Measurements from ENCODE around the gene PTCD2.

The PTCD2 gene

GRCh38 chr5:72319976-72320752 lies at the start of gene PTCD2, which contains the start of gene MRPS27:
TSS of gene PTCD2 (plus strand) at chr5:72320373. CDS start at chr5:72320383, 10 bp downstream.
TSS of gene MRPS27 (minus strand) at chr5:72320240. CDS start at chr5:72320221, 19 bp downstream.
- DNase-seq, result peak; percentile 50 to 98 (median 93)

GRCh38 chr5:72271702-72272101 lies 48.5 kb upstream of the PTCD2 start:
- DNase-seq, result no peak

GRCh38 chr5:72272398-72272797 lies 47.8 kb upstream of the PTCD2 start:
- DNase-seq, result no peak

DNA sequence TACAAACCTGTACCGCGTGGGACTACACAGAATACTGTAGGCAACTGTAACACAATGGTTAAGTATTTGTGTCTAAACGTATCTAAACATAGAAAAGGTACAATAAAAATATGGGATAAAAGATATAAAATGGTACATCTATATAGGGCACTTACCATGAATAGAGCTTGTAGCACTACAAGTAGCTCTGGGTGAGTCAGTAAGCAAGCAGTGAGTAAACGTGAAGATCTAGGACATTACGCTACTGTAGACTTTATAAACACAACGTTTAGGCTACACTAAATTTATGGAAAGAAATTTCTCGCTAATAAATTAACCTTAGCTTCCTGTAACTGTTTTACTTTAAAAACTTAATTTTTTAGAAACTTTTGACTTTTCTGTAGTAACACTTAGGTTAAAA lies 46.6 kb upstream of the PTCD2 start:
- no peak for DNase-seq

GRCh38 chr5:72276219-72276752 lies 43.9 kb upstream of the PTCD2 start:
- DNase-seq, result no peak

DNA sequence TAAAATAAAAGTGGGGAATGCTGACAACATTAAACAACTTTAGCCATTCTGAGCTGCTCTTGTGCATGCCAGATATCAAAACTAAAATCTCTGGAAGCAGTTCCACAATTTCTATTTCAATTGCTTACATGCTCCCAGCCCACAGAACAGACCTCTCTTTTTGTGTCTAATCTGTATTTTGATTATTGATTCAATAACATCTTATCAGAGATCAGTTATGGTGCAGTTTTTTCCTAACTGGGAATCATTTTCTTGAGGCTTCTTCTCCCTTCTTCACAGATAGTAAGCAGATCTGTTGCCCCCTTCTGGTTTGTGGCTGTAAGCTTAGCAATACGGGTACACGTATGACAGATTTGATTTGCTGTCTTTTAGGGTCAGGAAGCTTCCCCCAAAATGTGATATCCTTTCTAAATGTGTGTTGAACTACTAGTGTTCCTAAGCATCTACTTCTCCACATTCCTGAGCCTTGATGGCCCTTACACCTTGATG lies 39.5 kb upstream of the PTCD2 start:
- peak in 11 of 58 donors; percentile 3 to 38 (median 17) for DNase-seq

DNA sequence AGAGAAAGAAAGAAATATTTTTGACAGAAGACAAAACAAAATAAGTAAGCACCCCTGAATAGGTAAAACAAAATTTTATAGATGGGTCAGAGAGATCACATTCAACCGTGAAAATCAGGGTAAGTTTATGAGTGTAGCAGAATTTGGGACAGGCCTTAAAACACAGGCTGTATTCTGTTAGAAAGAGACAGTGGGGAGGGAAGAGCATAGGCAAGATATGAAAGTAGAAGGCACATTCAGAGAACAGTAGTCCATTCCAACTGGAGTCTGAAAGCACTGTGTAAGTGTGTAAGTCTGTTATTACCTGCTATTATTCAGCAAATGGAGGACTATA lies 38.8 kb upstream of the PTCD2 start:
- no peak for DNase-seq

DNA sequence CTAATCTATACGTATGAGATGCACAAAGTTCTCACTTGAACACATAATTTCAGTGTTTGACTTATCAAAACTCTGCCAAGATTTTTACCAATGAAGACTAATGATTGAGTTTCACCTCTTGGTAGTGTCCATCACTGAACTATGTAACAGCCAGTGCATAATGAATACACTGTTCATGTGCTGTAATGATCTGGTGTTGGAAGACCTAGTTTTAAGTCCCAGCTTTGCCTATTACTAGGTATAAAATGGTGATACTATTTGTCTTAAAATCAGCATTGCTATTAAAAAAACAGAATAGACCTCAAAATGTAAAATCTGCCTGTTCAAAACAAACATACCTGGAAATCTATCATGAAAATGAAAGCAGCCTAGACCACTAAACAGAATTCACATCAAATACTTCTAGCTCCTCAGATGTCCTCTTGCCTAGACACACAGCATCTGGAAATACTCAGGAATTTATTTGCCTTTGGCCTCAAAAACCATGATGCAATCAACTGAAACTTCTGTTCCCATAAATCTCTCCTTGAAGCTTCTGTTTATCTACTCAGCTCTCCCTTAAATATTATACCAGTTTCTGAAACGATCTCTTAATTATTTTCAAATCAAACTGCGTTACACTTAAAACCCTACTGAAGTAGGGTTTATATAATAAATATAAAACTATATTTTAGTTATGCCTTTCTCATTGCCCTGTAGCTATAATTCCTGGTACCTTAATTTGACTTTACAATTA lies 38.2 kb upstream of the PTCD2 start:
- DNase-seq, result no peak

- no peak for DNase-seq
Observed at GRCh38 chr5:72282878-72283277, 37.3 kb upstream of the PTCD2 start.

DNA sequence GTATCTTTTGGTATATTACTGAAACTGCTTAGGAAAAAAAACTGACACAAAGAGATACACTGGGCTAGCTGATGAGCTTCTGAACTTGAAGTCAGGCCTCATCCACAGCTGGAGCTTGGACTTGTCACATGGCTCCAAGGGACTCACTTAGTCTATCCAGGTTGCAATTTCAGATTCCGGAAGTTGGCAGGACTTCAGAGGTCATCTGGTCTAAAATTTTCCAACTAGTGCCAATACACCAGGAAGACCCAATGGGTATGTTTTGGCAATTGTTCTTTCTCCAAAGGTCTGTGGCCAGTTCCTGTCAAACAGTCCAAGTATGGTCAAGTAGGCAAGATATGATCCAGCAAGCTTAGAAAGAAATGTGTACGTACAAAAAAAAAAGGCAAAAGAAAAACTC lies 36.8 kb upstream of the PTCD2 start:
- no peak for DNase-seq

- no peak for DNase-seq
Observed at GRCh38 chr5:72284559-72285423, 35.4 kb upstream of the PTCD2 start.

GRCh38 chr5:72285424-72285821 lies 34.8 kb upstream of the PTCD2 start:
- no peak for DNase-seq

DNA sequence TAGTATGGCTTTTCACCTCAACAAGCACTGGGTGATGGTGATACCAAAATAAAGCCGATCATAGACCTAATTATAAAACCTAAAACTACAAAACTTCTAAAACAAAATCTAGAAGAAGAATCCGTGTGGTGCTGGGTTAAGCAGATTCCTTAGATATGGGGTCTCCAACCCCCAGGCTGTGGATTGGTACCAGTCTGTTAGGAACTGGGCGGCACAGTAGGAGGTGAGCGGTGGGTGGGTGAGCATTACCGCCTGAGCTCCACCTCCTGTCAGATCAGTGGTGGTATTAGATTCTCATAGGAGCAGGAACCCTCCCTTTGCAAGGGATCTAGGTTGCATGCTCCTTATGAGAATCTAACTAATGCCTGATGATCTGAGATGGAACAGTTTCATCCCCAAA lies 33.4 kb upstream of the PTCD2 start:
- no peak for DNase-seq

- DNase-seq, result peak in 20 of 58 donors; percentile 3 to 64 (median 21)
Observed at GRCh38 chr5:72288924-72289323, 31.2 kb upstream of the PTCD2 start.

DNA sequence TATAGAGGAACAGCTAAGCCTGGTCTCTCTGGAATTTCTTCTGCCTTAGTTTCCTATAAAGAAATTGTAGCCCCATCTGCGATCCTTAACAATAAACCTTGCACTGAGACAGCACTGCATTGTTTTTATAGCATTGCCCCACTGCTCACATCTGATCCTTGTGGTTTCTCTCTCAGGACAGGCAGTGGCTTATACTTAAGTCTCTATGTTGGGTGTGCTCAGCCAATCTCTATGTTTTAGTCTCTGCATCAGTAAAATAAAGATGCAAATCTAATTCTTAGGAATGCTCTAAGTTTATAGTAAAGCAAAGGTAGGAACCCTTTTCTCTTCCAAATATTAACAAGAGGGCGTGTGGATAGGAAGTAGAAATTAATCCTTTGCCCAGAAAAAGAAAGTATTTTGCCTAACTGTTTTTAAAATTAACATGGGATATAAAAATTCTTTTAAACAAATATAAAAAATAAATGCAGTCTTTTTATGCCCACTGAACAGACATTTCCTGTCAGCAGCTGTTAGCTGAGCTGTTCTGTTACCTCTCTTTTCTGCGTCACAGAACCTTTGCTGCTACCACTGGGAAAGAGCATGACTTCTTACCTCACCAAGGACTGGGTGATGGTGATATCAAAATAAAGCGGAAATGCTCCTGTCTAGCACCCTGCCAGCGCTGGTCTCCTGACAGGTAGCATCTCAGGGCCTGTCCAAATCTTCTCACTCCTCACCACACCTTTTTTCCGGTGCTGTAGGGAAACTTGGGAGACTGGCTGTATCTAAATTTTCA lies 29.6 kb upstream of the PTCD2 start:
- no peak for DNase-seq

DNA sequence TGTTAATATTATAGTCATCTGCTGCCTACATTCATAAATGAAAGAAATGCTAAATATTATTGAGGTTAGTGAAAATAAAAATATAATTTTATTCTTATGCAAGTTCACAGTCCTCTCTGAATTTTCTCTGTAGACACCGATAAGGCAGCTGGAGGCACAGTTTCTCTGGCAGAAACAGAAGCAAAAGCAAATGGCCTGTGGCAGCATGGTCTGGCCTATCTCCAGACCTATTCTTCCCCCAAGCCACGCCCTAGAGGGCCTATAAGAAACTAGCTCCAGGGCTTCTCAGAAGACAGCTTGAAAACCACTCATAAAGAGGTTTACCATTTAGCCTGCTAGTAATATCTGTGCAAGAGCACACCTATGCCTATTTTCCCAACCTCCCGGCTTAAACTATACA lies 28.6 kb upstream of the PTCD2 start:
- no peak for DNase-seq

GRCh38 chr5:72292411-72292810 lies 27.8 kb upstream of the PTCD2 start:
- no peak for DNase-seq

DNA sequence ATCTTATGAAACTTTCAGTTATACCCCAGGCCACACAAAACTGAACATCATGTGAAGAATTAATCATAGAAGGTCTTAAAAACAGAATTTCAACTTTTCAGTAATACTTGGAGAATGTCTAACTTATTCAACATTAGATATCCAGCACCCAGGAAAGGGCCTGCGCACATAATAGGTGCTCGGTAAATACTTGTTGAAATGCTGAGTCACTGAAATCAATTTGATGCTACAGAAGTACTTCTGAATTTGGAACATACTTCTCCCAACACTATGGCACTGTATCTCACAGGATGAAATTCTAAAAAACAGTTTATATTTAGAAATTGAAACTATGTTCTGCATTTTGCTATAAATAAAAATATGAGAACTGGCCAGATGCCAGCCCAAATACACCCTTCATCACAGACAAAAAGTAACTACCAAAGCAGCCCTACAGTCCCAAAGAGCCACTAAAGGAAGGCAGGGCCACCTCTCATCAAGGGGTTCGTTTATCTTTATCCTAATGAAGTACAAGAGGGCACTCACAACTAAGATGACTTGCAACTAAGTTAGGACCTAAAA lies 26.6 kb upstream of the PTCD2 start:
- DNase-seq, result no peak

GRCh38 chr5:72294473-72294872 lies 25.7 kb upstream of the PTCD2 start:
- no peak for DNase-seq

- DNase-seq, result no peak
Observed at GRCh38 chr5:72295539-72295938, 24.6 kb upstream of the PTCD2 start.

Measured in anterior cingulate cortex (tissue), 58 donors.